ENCODE results near the gene NHERF1.

GRCh38 chr17:74768763-74769114 lies 20.3 kb downstream of the NHERF1 start:
- TF ChIP-seq CTCF (conservative IDR thresholded peaks at IDR 0.05), result no peak
- no peak for TF ChIP-seq EZH2 (IDR thresholded peaks at IDR 0.05; ENCODE audit: low read depth)
